Measurements from ENCODE around the gene VSIR.

The VSIR gene

DNA sequence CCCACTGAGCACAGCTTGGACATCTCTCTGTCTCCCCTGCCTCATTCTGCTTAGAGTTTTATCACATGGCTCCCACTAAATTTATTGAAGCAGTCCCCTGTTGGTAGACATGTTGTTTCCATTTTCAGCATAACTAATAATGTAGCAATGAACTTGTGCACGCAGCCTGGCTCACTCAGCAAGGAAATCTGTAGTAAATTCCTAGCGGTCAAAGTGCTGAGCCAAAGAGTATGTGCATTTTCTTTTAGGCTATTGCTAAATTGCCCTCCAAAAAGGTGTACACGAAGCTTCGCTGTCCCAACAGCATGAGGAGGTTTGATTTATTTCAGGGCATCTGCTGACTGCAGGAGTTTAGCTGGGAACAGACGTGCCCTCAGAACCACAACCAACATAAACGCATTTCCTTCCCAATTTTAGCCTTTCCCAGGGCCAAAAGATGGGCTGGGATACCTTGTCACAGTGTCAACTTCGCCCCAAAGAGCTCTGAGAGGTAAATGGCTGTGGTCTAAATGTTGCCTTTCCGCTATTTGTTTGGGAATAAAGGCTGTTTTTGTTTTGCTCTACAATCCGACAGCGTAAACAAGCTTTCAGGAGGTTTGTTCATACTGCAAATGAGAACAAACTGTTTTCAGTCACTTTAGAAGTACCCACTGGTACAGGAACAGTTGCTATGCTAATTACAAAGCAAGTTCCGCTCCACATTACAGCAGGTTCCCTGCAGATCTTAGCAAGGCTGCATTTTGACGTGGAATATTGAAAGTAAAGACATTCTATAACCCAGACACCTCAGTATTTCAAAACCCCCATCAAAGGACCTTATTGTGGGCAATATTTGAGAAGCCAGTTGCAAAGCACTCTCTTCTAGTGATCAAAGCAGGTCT, 16.8 kb downstream of the VSIR start:
- TF ChIP-seq, protein P1, sequence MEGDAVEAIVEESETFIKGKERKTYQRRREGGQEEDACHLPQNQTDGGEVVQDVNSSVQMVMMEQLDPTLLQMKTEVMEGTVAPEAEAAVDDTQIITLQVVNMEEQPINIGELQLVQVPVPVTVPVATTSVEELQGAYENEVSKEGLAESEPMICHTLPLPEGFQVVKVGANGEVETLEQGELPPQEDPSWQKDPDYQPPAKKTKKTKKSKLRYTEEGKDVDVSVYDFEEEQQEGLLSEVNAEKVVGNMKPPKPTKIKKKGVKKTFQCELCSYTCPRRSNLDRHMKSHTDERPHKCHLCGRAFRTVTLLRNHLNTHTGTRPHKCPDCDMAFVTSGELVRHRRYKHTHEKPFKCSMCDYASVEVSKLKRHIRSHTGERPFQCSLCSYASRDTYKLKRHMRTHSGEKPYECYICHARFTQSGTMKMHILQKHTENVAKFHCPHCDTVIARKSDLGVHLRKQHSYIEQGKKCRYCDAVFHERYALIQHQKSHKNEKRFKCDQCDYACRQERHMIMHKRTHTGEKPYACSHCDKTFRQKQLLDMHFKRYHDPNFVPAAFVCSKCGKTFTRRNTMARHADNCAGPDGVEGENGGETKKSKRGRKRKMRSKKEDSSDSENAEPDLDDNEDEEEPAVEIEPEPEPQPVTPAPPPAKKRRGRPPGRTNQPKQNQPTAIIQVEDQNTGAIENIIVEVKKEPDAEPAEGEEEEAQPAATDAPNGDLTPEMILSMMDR (IDR thresholded peaks at IDR 0.05; ENCODE audit: low read depth, low read length): no peak
- DNase-seq (ENCODE audit: low read depth, low spot score): no peak
- in situ Hi-C loops (cut with HindIII; ENCODE audit: low sequenced_read_pairs): no loop called here
- no peak overlapping the region for H3K4me3 ChIP-seq (ENCODE audit: low read depth, low read length)

- in situ Hi-C loops (cut with HindIII; ENCODE audit: low sequenced_read_pairs): no loop called here
- H3K4me3 ChIP-seq (ENCODE audit: low read depth, low read length): no peak overlapping the region
- no peak for DNase-seq (ENCODE audit: low read depth, low spot score)
- TF ChIP-seq, protein P1 (IDR thresholded peaks at IDR 0.05; ENCODE audit: low read depth, low read length): no peak
These were observed 18.0 kb downstream of the VSIR start for GRCh38 chr10:71755179-71755879.

DNA sequence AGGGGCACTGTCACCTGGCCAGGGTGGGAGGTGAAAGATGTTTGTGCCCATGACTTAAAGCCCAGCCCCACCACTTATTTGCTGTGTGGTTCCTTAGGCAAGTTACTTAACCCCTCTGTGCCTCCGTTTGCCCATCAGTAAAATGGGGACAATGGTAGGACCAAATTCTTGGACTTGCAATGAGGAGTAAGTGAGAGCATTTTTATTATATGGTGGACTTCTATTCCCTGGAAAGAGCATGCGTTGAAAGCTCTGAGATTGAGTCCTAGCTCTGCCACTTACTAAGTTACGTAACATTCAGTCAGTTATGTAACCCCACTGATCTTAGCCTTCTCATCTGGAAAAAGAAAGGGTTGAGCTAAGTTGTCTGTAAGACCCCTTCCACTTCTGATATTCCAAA, 18.8 kb downstream of the VSIR start:
- TF ChIP-seq, protein P1 (IDR thresholded peaks at IDR 0.05; ENCODE audit: low read depth, low read length): no peak
- no peak overlapping the region for H3K4me3 ChIP-seq (ENCODE audit: low read depth, low read length)
- no peak for DNase-seq (ENCODE audit: low read depth, low spot score)
- in situ Hi-C loops (cut with HindIII; ENCODE audit: low sequenced_read_pairs): no loop called here

DNA sequence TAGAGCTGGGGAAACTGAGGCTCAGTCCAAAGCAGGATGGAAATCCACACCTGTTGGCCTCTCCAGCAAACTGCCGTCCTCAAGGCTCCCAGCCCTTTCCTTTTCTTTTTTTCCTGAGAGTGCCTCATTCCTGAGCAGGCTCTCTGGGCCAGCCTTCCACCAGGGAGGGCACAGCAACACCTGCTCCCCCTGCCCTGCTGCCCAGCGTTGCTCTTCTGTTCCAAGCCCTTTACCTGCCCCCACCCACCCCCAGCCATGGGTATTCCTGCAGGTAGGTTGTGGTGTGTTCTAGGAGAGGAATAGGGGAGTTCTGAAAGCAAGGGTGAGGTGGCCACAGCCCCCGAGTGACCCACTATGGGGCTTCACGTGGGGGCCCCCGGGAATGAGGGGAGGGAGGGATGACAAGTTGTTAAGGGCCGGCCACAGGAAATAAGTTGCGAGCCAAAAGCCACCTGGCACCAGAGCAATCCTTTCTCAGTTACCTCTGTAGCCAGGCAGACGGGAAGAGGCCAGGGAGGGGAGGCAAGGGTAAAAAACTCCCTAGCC, 19.3 kb downstream of the VSIR start:
- no peak overlapping the region for H3K4me3 ChIP-seq (ENCODE audit: low read depth, low read length)
- TF ChIP-seq, protein P1 (IDR thresholded peaks at IDR 0.05; ENCODE audit: low read depth, low read length): no peak
- in situ Hi-C loops (cut with HindIII; ENCODE audit: low sequenced_read_pairs): no loop called here
- DNase-seq (ENCODE audit: low read depth, low spot score): no peak

GRCh38 chr10:71753091-71753959, 20.0 kb downstream of the VSIR start:
- DNase-seq (ENCODE audit: low read depth, low spot score): no peak
- TF ChIP-seq, protein P1 (IDR thresholded peaks at IDR 0.05; ENCODE audit: low read depth, low read length): no peak
- in situ Hi-C loops (cut with HindIII; ENCODE audit: low sequenced_read_pairs): no loop called here
- H3K4me3 ChIP-seq (ENCODE audit: low read depth, low read length): no peak overlapping the region

All from astrocyte of the spinal cord (primary cell).